SK-N-MC (cell line): Measurements from ENCODE around the gene FAR1.

ENCODE experiments used
- EZH2 ChIP-seq: fragments of 200-600 bp; sonication (generic); IDR thresholded peaks from one replicate; pipeline ENCODE4 v1.6.1; 2017; ENCODE audit warnings: antibody characterized with exemption
- FOXP2 ChIP-seq: optimal IDR thresholded peaks from 2 replicates; pipeline ENCODE3; 2011; ENCODE audit warnings: mild to moderate bottlenecking, moderate library complexity; ENCODE audit not compliant: insufficient read depth; ENCODE audit errors: extremely low read length, control extremely low read depth
- POLR2AphosphoS5 ChIP-seq: IDR thresholded peaks from 2 replicates; pipeline ENCODE4 v1.6.1; 2012; ENCODE audit warnings: mild to moderate bottlenecking, low read depth, low read length, borderline replicate concordance

GRCh38 chr11:13682212-13682611 lies 13.7 kb downstream of the FAR1 start:
- TF ChIP-seq EZH2 (no peak), POLR2AphosphoS5 (no peak), FOXP2 (no peak)
